ENCODE measurements around the gene FAF2. TPM values are rescaled to one million over a fixed set of nuclear protein-coding genes. Genes with fewer than 3 reads are reported as not detected.
"Not testable (repeated sequence)": the region's sequence is repeated elsewhere in the genome, so short reads cannot be mapped to it uniquely, and the experiment has no call there.

Gene FAF2
- total and polyA plus RNA-seq, 3 donors from 2014 or later, result 53.9 to 57.6 (median 55.0) TPM

DNA sequence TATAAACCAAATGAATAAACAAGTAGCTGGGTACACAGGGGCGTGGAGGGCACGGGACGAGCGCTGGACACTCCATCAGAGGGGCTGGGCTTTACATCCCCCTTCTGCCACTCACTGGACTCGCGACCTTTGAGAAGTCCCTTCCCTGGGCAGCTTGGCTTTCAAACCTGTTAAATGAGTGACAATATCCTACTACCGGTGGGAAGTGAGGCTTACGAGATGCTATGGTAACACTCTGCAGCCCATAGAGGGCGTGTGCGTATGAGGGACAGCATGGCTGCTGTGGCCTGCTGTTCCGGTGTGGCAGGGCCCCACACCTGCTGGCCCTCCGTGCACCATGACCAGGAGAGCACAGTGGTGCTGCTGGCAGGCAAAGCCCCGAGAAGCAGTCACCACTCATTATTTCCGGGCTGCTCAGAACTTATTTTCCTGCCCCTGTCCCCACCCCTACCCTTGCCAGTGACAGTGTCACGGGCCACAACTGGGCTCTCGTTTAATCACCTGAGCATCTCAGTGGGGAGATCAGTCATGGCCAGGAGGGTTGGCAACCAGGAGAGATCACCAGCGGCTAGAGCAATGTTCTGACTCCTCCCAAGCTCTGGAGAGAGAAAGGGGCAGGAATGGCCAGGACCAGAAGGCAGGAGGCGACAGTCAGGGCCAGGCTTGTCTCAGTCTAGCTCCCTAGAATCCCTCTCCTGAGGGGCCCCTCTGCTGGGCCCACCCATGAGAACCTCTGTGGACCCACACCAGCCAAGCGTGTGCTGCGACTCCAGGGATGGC lies 42.3 kb upstream of the FAF2 start:
- Histone ChIP-seq H3K4me1 (no peaks in the 10 kb centered on the region), H3K27me3 (no peaks in the 10 kb centered on the region), H3K27ac (no peak overlapping the region), H3K4me3 (no peak overlapping the region), H3K36me3 (ENCODE audit: low read depth, missing control alignments) (no peaks in the 10 kb centered on the region), H3K9me3 (no peaks in the 10 kb centered on the region)
- TF ChIP-seq, protein P1, sequence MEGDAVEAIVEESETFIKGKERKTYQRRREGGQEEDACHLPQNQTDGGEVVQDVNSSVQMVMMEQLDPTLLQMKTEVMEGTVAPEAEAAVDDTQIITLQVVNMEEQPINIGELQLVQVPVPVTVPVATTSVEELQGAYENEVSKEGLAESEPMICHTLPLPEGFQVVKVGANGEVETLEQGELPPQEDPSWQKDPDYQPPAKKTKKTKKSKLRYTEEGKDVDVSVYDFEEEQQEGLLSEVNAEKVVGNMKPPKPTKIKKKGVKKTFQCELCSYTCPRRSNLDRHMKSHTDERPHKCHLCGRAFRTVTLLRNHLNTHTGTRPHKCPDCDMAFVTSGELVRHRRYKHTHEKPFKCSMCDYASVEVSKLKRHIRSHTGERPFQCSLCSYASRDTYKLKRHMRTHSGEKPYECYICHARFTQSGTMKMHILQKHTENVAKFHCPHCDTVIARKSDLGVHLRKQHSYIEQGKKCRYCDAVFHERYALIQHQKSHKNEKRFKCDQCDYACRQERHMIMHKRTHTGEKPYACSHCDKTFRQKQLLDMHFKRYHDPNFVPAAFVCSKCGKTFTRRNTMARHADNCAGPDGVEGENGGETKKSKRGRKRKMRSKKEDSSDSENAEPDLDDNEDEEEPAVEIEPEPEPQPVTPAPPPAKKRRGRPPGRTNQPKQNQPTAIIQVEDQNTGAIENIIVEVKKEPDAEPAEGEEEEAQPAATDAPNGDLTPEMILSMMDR (IDR thresholded peaks at IDR 0.05), result no peak
- no peak for TF ChIP-seq POLR2A (IDR thresholded peaks at IDR 0.05)
- DNase-seq, result no peak
- 89 to 98% methylated on average over 14 to 20 of the region's 20 CpGs for WGBS, 2 donors
- intact Hi-C loops (cut with DNase I; ENCODE audit: low total_unique reads), result no loop called here

DNA sequence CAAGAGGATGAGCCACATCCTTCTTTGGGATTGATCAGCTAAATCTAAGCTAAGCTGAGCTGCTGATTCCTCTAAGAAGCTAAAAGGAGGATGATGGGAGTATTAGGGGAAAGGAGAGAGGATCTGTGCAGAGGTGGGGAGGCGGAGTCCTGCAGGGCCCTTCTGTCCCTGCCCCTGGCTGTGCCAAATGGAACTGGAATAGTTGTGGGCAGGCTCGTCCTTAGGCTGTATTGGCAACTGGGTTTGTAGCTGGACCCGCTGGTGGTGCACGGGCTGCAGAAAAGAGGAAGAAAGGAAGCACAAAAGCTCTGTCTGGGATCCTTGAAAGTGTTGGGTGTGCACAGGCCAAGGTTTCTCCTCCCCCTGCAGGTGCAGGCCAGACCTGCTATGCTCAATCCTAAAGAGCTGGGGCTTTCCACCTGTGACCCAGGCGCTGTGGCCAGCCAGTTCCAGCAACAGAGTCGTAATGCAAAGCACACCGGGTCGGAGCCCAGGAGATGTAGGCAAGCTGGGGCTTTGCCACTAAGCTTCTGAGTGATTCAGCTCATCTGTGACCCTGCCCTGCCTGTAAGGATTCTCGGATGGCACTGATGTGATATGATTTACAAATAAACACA lies 41.6 kb upstream of the FAF2 start:
- Histone ChIP-seq H3K27me3 (no peaks in the 10 kb centered on the region), H3K36me3 (ENCODE audit: low read depth, missing control alignments) (no peaks in the 10 kb centered on the region), H3K4me3 (no peak overlapping the region), H3K27ac (no peak overlapping the region), H3K4me1 (no peaks in the 10 kb centered on the region), H3K9me3 (no peaks in the 10 kb centered on the region)
- DNase-seq, result no peak
- intact Hi-C loops (cut with DNase I; ENCODE audit: low total_unique reads), result no loop called here
- TF ChIP-seq, protein P1 (IDR thresholded peaks at IDR 0.05), result no peak
- no peak for TF ChIP-seq POLR2A (IDR thresholded peaks at IDR 0.05)
- WGBS, 2 donors, result 84 to 88% methylated on average over 9 of the region's 9 CpGs

DNA sequence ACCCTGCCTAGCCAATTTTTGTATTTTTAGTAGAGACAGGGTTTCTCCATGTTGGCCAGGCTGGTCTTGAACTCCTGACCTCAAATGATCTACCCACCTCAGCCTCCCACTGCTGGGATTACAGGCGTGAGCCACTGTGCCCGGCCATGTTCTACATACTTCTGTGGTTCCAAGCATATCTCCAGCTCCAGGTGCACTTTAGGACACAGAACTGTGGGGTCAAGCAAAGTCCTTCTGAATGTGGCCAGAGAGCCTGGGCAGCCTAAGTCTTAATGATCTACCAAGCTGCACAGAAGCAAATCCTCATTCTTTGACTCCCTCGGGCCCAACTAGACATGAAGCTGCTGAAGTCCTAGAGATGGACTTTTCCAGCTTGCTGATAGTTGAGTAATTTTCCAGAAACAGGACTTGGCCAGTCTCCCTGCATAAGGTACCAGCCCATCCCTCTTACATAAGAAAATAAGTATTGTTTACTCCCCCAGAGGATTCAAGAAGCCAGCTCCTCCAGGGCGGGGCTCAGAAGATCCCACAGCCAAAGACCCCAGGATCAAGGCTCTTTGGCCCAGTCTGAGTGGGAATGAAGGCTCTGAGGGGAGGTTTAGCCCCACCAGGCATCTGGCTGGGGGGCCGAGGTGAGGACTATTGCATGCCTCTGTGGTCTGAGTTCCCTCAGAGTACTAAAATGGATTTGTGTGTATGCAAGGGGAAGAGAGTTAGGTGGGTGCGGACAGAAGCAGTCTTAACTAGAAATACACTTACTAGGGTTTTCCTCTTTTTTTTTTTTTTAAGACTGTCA lies 40.5 kb upstream of the FAF2 start:
- H3K4me1 ChIP-seq, result peaks cover 6% of the 10 kb centered on the region
- WGBS, 2 donors, result 73 to 86% methylated on average over 6 of the region's 6 CpGs
- TF ChIP-seq, protein P1 (IDR thresholded peaks at IDR 0.05), result no peak
- no peak for TF ChIP-seq POLR2A (IDR thresholded peaks at IDR 0.05)
- H3K27me3 ChIP-seq, result no peaks in the 10 kb centered on the region
- H3K27ac ChIP-seq, result no peak overlapping the region
- intact Hi-C loops (cut with DNase I; ENCODE audit: low total_unique reads), result no loop called here
- H3K4me3 ChIP-seq, result no peak overlapping the region
- H3K36me3 ChIP-seq (ENCODE audit: low read depth, missing control alignments), result no peaks in the 10 kb centered on the region
- DNase-seq, result peak; percentile 33
- H3K9me3 ChIP-seq, result no peaks in the 10 kb centered on the region

DNA sequence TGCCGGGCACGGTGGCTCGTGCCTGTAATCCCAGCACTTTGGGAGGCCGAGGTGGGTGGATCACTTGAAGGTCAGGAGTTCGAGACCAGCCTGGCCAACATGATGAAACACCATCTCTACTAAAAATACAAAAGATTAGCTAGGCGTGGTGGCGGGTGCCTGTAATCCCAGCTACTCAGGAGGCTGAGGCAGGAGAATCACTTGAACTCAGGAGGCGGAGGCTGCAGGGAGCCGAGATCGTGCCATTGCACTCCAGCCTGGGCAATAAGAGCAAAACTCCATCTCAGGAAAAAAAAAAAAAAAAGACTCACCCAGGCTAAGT lies 40.0 kb upstream of the FAF2 start:
- peaks cover 12% of the 10 kb centered on the region for H3K4me1 ChIP-seq
- H3K36me3 ChIP-seq (ENCODE audit: low read depth, missing control alignments); DNase-seq; intact Hi-C loops (cut with DNase I; ENCODE audit: low total_unique reads); H3K4me3 ChIP-seq; H3K27ac ChIP-seq; H3K27me3 ChIP-seq; H3K9me3 ChIP-seq: not testable (repeated sequence)
- 89 to 93% methylated on average over 10 of the region's 10 CpGs for whole genome bisulfite sequencing, 2 donors

DNA sequence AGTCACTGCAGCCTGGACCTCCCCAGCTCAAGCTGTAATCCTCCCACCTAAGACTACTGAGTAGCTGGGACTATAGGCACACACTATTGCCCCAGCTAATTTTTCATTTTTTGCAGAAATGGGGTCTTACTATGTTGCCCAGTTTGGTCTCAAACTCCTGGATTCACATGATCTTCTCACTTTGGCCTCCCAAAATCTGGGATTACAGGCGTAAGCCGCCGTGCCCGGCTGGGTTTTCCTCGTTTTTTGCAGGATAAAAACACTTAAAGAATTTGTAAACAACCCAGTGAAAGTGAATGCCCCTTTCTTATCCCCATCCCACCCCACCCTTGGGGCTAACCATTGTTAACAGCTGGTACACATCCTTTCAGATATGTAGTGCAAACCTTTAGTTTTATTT lies 39.6 kb upstream of the FAF2 start:
- no peak for TF ChIP-seq POLR2A (IDR thresholded peaks at IDR 0.05)
- TF ChIP-seq, protein P1 (IDR thresholded peaks at IDR 0.05), result no peak
- DNase-seq, result no peak
- Histone ChIP-seq H3K36me3 (ENCODE audit: low read depth, missing control alignments) (no peaks in the 10 kb centered on the region), H3K9me3 (no peaks in the 10 kb centered on the region), H3K4me3 (no peak overlapping the region), H3K27ac (no peak overlapping the region), H3K4me1 (peaks cover 15% of the 10 kb centered on the region), H3K27me3 (no peaks in the 10 kb centered on the region)
- WGBS, 2 donors, result 89 to 95% methylated on average over 5 of the region's 5 CpGs
- intact Hi-C loops (cut with DNase I; ENCODE audit: low total_unique reads), result no loop called here
